Measurements from ENCODE around the gene SLC16A11. TPM values are rescaled to one million over a fixed set of nuclear protein-coding genes. Genes with fewer than 3 reads are reported as not detected.

Gene SLC16A11
- total RNA-seq, 4 donors from 2014 or later, result 1.2 to 2.2 TPM; not detected in 2

DNA sequence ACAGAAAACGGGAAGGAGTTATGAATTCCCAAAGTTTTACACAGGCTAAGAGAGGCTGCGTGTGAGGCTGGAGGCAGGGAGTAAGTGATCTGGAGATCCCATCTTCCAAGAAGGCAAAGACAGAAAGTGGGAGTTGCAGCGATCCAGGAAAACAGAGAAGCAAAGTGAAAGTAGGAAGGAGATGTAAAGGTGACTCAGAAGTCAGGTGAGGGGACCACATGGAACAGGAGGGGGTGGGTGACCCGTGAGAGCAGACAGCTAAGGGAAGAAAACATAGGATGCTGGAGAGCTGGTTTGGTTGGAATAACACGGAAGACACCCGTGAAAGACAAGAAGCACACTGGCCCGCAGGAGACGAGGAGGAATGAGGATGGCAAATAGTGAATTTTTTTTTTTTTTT lies 46.7 kb downstream of the SLC16A11 start:
- 90 to 93% methylated on average over 8 of the region's 8 CpGs for WGBS, 2 donors (ENCODE audit: low coverage in 1 of 2)
- DNase-seq, result no peak
- no peaks in the 10 kb centered on the region for H3K9me3 ChIP-seq
- intact Hi-C loops (cut with DNase I; ENCODE audit: low total_unique reads) (no loop called here), in situ Hi-C loops (cut with MboI; ENCODE audit: low pct_ligation_motif_present in 1 of 4, low pct_unique_long_range_greater_than_20kb in 1 of 4, low sequenced_read_pairs in 3 of 4) (no loop called here)
- peaks cover 0 to 11% (median 8%) of the 10 kb centered on the region in 4 donors for H3K4me1 ChIP-seq
- no peak overlapping the region for H3K4me3 ChIP-seq
- H3K36me3 ChIP-seq, result peaks cover 0 to 18% (median 6%) of the 10 kb centered on the region in 4 donors
- no peak overlapping the region for H3K27ac ChIP-seq
- TF ChIP-seq, protein P1, sequence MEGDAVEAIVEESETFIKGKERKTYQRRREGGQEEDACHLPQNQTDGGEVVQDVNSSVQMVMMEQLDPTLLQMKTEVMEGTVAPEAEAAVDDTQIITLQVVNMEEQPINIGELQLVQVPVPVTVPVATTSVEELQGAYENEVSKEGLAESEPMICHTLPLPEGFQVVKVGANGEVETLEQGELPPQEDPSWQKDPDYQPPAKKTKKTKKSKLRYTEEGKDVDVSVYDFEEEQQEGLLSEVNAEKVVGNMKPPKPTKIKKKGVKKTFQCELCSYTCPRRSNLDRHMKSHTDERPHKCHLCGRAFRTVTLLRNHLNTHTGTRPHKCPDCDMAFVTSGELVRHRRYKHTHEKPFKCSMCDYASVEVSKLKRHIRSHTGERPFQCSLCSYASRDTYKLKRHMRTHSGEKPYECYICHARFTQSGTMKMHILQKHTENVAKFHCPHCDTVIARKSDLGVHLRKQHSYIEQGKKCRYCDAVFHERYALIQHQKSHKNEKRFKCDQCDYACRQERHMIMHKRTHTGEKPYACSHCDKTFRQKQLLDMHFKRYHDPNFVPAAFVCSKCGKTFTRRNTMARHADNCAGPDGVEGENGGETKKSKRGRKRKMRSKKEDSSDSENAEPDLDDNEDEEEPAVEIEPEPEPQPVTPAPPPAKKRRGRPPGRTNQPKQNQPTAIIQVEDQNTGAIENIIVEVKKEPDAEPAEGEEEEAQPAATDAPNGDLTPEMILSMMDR (IDR thresholded peaks at IDR 0.05), result no peak
- H3K27me3 ChIP-seq, result no peaks in the 10 kb centered on the region

GRCh38 chr17:6996256-6997011 lies 47.5 kb downstream of the SLC16A11 start:
- in situ Hi-C loops (cut with MboI; ENCODE audit: low pct_ligation_motif_present in 1 of 4, low pct_unique_long_range_greater_than_20kb in 1 of 4, low sequenced_read_pairs in 3 of 4), result no loop called here
- 76 to 90% methylated on average over 2 to 58 of the region's 58 CpGs for whole genome bisulfite sequencing, 2 donors (ENCODE audit: low coverage in 1 of 2)
- intact Hi-C loops (cut with DNase I; ENCODE audit: low total_unique reads), result no loop called here

DNA sequence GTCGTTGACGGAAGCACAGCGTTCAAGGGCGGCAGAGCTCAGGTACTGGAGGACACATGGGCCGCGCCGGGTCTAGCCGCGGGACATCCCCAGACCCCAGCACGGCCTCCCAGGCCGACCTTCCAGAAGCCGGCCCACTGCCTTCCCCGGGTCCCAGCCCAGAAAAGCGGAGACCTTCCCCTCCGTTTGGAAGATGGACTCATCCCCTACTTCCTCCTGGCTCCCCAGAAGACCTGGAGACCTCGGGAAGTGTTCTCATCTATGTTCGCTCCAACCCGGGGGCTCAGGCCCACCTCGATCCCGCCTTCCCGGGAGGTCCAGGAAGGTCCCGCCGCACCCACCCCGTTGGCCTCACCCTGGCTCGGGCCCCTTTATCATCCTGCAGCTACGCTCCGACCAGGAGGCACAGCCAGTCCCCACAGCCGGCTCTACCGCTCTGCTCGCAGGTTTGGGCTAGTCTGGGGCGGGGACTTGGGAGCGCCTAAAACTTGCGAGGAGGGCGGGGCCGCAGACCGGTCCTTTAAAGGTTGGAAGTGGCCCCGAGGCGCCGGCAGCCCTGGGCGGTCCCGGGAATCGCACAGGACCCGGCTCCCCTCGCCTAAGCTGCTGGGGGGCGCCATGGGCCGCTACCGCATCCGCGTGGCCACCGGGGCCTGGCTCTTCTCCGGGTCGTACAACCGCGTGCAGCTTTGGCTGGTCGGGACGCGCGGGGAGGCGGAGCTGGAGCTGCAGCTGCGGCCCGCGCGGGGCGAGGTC lies 48.2 kb downstream of the SLC16A11 start, which contains the start of gene ALOX12:
Gene ALOX12, plus strand, starts transcription at position 550 of the 756 bp plus-strand sequence. Its CDS starts 69 bp downstream, at position 619.
- H3K4me3 ChIP-seq, result peak within 1 kb of the TSS in 3 of 4 donors; percentile 7 to 44 (median 14)
- H3K27ac ChIP-seq, result no peak within 1 kb of the TSS
- in situ Hi-C loops (cut with MboI; ENCODE audit: low pct_ligation_motif_present in 1 of 4, low pct_unique_long_range_greater_than_20kb in 1 of 4, low sequenced_read_pairs in 3 of 4) (no loop called here), intact Hi-C loops (cut with DNase I; ENCODE audit: low total_unique reads) (no loop called here)
- H3K9me3 ChIP-seq, result no peaks in the 10 kb centered on the region
- peaks cover 0 to 11% (median 8%) of the 10 kb centered on the region in 4 donors for H3K4me1 ChIP-seq
- DNase-seq, result no peak
- no peaks in the 10 kb centered on the region for H3K27me3 ChIP-seq
- peaks cover 0 to 8% (median 0%) of the 10 kb centered on the region in 4 donors for H3K36me3 ChIP-seq
- whole genome bisulfite sequencing, 2 donors (ENCODE audit: low coverage in 1 of 2), result 30% methylated on average over 44 of the region's 64 CpGs; no CpG with 5 or more reads in 1 of the 2 donors
- TF ChIP-seq, protein P1 (IDR thresholded peaks at IDR 0.05), result no peak
- no peak for TF ChIP-seq POLR2A (IDR thresholded peaks at IDR 0.05)
- no peak for TF ChIP-seq EP300 (IDR thresholded peaks at IDR 0.05; ENCODE audit: low read depth)
- TF ChIP-seq POLR2AphosphoS5 (IDR thresholded peaks at IDR 0.05), result no peak

More at GRCh38 chr17:6996256-6997011, 47.5 kb downstream of the SLC16A11 start:
- peaks cover 0 to 11% (median 2%) of the 10 kb centered on the region in 4 donors for H3K36me3 ChIP-seq
- peaks cover 0 to 11% (median 8%) of the 10 kb centered on the region in 4 donors for H3K4me1 ChIP-seq
- no peak overlapping the region for H3K27ac ChIP-seq
- H3K4me3 ChIP-seq, result peak overlapping the region in 3 of 4 donors; percentile 7 to 44 (median 14)
- H3K27me3 ChIP-seq, result no peaks in the 10 kb centered on the region
- no peaks in the 10 kb centered on the region for H3K9me3 ChIP-seq
- DNase-seq, result no peak
- TF ChIP-seq, protein P1 (IDR thresholded peaks at IDR 0.05), result no peak
- no peak for TF ChIP-seq POLR2AphosphoS5 (IDR thresholded peaks at IDR 0.05)
- TF ChIP-seq EP300 (IDR thresholded peaks at IDR 0.05; ENCODE audit: low read depth), result no peak
- TF ChIP-seq POLR2A (IDR thresholded peaks at IDR 0.05), result no peak

DNA sequence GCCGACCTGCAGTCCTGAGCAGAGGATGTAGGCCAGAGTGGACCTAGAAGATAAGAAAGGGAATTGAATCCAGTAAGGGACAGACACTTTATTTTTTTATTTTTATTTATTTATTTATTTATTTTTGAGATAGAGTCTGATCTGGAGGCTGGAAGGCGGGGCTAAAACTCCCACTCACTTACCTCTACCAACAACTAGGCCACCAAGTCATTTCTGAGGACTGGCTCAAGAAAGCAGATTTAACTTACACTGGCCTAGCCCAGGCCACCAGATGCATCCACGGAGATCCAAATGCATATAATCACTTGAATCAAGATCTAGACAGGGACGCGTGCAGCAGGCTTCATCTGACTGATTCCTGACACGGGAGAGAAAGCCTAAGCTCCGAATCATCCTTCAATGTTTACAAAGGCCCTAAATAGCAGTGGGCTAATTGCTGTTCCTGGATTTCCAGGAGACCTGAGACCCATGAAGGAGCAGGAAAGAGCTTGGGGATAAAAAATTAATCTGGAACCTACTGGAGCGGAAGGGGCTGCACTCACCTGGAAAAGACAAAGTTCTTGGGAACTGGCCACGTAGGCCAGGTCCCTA lies 49.1 kb downstream of the SLC16A11 start:
- TF ChIP-seq EP300 (IDR thresholded peaks at IDR 0.05; ENCODE audit: low read depth), result no peak
- TF ChIP-seq POLR2A (IDR thresholded peaks at IDR 0.05), result no peak
- TF ChIP-seq POLR2AphosphoS5 (IDR thresholded peaks at IDR 0.05), result no peak
- TF ChIP-seq, protein P1 (IDR thresholded peaks at IDR 0.05), result no peak
- H3K4me1 ChIP-seq, result peaks cover 0 to 11% (median 8%) of the 10 kb centered on the region in 4 donors
- no peak overlapping the region for H3K4me3 ChIP-seq
- no peak for DNase-seq
- H3K9me3 ChIP-seq, result no peaks in the 10 kb centered on the region
- intact Hi-C loops (cut with DNase I; ENCODE audit: low total_unique reads) (loop anchor here (5.0 kb wide), 1 partner anchor 77 kb away; no protein-coding TSS in a partner anchor), in situ Hi-C loops (cut with MboI; ENCODE audit: low pct_ligation_motif_present in 1 of 4, low pct_unique_long_range_greater_than_20kb in 1 of 4, low sequenced_read_pairs in 3 of 4) (no loop called here)
- H3K36me3 ChIP-seq, result peaks cover 0 to 8% (median 0%) of the 10 kb centered on the region in 4 donors
- H3K27me3 ChIP-seq, result no peaks in the 10 kb centered on the region
- 76 to 88% methylated on average over 8 to 9 of the region's 9 CpGs for WGBS, 2 donors (ENCODE audit: low coverage in 1 of 2)
- H3K27ac ChIP-seq, result no peak overlapping the region
